Spleen (tissue), 7 donors: ENCODE data around the gene SLC66A1.

Experiments used
- POLR2A ChIP-seq, 3 donors: fragments of 450-650 bp; IDR thresholded peaks; one replicate each; pipeline ENCODE4 v1.5.1; 2017; ENCODE audit warnings: antibody characterized with exemption in 3 of 3, mild to moderate bottlenecking in 1 of 3
- TF ChIP-seq, protein P1 (sequence below), 11 experiments: fragments of 200-600 bp in 7 of 11; fragments of 450-650 bp in 4 of 11; sonication (generic) in 4 of 11; IDR thresholded peaks in 8 of 11; conservative IDR thresholded peaks in 3 of 11; 1 replicate in 7 of 11; 2 replicates in 4 of 11; pipeline versions ENCODE4 v1.4.0 to v1.8.0; 2016 to 2021; ENCODE audit warnings: antibody characterized with exemption in 11 of 11, inconsistent platforms in 4 of 11, mild to moderate bottlenecking in 1 of 11
- donor health status: DM: no; HTN: no; CAD: no; lungs with moderate emphysema.
- donor health status: DM: no; HTN: no; CAD: no.
- donor health status: DM: no; HTN: no; CAD: no.

DNA sequence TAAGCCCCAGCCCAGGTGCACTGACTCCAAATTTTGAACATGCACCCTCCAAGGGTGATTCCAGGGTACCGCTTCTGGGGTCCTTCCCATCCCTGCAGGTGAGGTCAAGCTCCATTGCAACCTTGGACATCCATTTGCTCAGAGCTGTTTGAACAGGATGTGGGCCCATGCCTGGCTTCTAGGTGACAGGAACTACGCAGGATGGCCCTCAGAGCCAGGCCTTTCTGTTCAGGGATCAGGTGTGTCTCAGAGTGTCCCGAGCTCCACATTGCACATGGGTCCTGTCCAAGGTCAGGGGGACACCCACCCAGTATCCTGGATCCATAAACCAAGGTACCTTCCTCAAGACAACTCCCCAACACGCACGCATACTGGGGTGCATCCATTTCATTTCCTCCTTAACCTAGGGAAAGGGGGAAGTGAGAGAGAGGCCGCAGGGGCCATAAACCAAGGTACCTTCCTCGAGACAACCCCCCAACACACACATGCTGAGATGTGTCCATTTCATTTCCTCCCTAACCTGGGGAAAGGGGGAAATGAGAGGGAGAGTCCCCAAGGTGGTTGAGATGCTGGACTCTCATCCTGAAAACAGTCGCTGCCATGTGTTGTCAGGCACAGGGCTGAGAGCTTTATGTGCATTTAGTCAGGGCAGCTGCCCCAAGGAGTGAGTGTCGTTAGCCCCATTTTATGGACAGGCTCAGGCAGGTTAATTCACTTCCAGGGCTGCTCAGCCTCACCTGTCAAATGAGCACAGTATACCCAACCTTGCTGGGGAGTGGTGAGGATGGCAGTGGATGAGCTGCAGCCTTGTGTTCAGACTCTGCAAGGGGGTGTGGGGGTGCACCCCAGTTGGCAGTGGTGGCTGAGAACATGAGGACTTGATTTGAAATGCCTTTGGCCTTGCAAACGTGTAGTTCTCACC, 2.1 kb downstream of the SLC66A1 start:
- TF ChIP-seq, protein P1, sequence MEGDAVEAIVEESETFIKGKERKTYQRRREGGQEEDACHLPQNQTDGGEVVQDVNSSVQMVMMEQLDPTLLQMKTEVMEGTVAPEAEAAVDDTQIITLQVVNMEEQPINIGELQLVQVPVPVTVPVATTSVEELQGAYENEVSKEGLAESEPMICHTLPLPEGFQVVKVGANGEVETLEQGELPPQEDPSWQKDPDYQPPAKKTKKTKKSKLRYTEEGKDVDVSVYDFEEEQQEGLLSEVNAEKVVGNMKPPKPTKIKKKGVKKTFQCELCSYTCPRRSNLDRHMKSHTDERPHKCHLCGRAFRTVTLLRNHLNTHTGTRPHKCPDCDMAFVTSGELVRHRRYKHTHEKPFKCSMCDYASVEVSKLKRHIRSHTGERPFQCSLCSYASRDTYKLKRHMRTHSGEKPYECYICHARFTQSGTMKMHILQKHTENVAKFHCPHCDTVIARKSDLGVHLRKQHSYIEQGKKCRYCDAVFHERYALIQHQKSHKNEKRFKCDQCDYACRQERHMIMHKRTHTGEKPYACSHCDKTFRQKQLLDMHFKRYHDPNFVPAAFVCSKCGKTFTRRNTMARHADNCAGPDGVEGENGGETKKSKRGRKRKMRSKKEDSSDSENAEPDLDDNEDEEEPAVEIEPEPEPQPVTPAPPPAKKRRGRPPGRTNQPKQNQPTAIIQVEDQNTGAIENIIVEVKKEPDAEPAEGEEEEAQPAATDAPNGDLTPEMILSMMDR (IDR thresholded peaks at IDR 0.05 in 8 of 11, conservative IDR thresholded peaks at IDR 0.05 in 3 of 11), result no peak
- TF ChIP-seq POLR2A (IDR thresholded peaks at IDR 0.05), result no peak
